HG03439 (cell line): ENCODE measurements around the gene SPDEF.
A peak's percentile ranks its signal among the peaks of the same experiment; 100 is the strongest.

Source experiments
- ATAC-seq: cut with Tn5 transposase; IDR thresholded peaks from one replicate; pipeline ENCODE4 v1.9.1; 2021; ENCODE audit warnings: mild to moderate bottlenecking, moderate library complexity; ENCODE audit not compliant: unreplicated experiment

Gene SPDEF

GRCh38 chr6:34528996-34529664 lies 27.0 kb downstream of the SPDEF start:
- no peak for ATAC-seq

- no peak for ATAC-seq
Measured at GRCh38 chr6:34527751-34528670, 28.1 kb downstream of the SPDEF start.

- ATAC-seq, result peak; percentile 84
Measured at GRCh38 chr6:34526992-34527728, 29.0 kb downstream of the SPDEF start.

GRCh38 chr6:34526241-34526972 lies 29.7 kb downstream of the SPDEF start:
- ATAC-seq, result no peak

- ATAC-seq, result no peak
Measured at GRCh38 chr6:34525431-34526175, 30.5 kb downstream of the SPDEF start.

- no peak for ATAC-seq
Measured at GRCh38 chr6:34524971-34525370, 31.2 kb downstream of the SPDEF start.

- no peak for ATAC-seq
Measured at GRCh38 chr6:34524499-34524898, 31.6 kb downstream of the SPDEF start.

- ATAC-seq, result no peak
Measured at GRCh38 chr6:34523441-34524206, 32.5 kb downstream of the SPDEF start.

GRCh38 chr6:34522761-34523160 lies 33.4 kb downstream of the SPDEF start:
- no peak for ATAC-seq

GRCh38 chr6:34521463-34522285 lies 34.5 kb downstream of the SPDEF start:
- ATAC-seq, result no peak

GRCh38 chr6:34520645-34521462 lies 35.3 kb downstream of the SPDEF start:
- ATAC-seq, result no peak

GRCh38 chr6:34519971-34520644 lies 36.0 kb downstream of the SPDEF start:
- no peak for ATAC-seq

- ATAC-seq, result no peak
Measured at GRCh38 chr6:34518669-34519365, 37.3 kb downstream of the SPDEF start.

- no peak for ATAC-seq
Measured at GRCh38 chr6:34517966-34518365, 38.2 kb downstream of the SPDEF start.

- no peak for ATAC-seq
Measured at GRCh38 chr6:34517461-34517881, 38.7 kb downstream of the SPDEF start.
